Peyer's patch (tissue), 4 donors: ENCODE results near the gene CCDC88C. TPM values are rescaled to one million over a fixed set of nuclear protein-coding genes. Genes with fewer than 3 reads are reported as not detected.
"Not testable (repeated sequence)": the region's sequence is repeated elsewhere in the genome, so short reads cannot be mapped to it uniquely, and the experiment has no call there.

Source experiments
- DNase-seq, 3 donors: peaks; one replicate each; pipeline ENCODE4 v3.0.0-alpha.2; 2017 to 2019
- H3K27ac ChIP-seq, 4 donors: fragments of 200-600 bp; sonication (generic); one replicate each; pipeline ENCODE4 v1.5.1; 2016 to 2019
- H3K27me3 ChIP-seq, 2 donors: fragments of 200-600 bp; sonication (generic); one replicate each; pipeline ENCODE4 v1.5.1; 2019
- H3K36me3 ChIP-seq, 3 donors: fragments of 200-600 bp; sonication (generic); one replicate each; pipeline ENCODE4 v1.5.1; 2016 to 2019
- H3K4me1 ChIP-seq, 4 donors: fragments of 200-600 bp; sonication (generic); one replicate each; pipeline ENCODE4 v1.5.1; 2016 to 2019
- H3K4me3 ChIP-seq, 4 donors: fragments of 200-600 bp; sonication (generic); 1 replicate in 3 of 4; 2 replicates in 1 of 4; pipeline ENCODE4 v1.5.1; 2016 to 2019; ENCODE audit warnings: mild to moderate bottlenecking in 1 of 4
- H3K9me3 ChIP-seq, 4 donors: fragments of 200-600 bp; sonication (generic); one replicate each; pipeline ENCODE4 v1.5.1; 2016 to 2019; ENCODE audit warnings: mild to moderate bottlenecking in 1 of 4
- CTCF ChIP-seq, 6 experiments: fragments of 450-650 bp in 4 of 6; fragments of 200-600 bp in 2 of 6; sonication (generic) in 1 of 6; IDR thresholded peaks; one replicate each; pipeline ENCODE4 v1.5.1; 2017 to 2019; ENCODE audit warnings: antibody characterized with exemption in 6 of 6, mild to moderate bottlenecking in 3 of 6, moderate library complexity in 1 of 6
- POLR2A ChIP-seq, 2 donors: fragments of 450-650 bp; IDR thresholded peaks; one replicate each; pipeline ENCODE4 v1.5.1; 2017; ENCODE audit warnings: antibody characterized with exemption in 2 of 2, mild to moderate bottlenecking in 2 of 2, moderate library complexity in 2 of 2
- total RNA-seq, 4 donors: library from RNA; depleted of rRNA; stranded (reverse); fragments of >200 nt; gene quantifications; one replicate each; pipeline ENCODE4 v1.1.0, GENCODE V29; 2016

Gene CCDC88C
- total RNA-seq, 4 donors from 2014 or later = 18.9 to 189 (median 77.2) TPM

GRCh38 chr14:91267965-91268437 is 149.6 kb downstream of the CCDC88C start:
- no peak for DNase-seq
- TF ChIP-seq POLR2A (IDR thresholded peaks at IDR 0.05) (no peak), CTCF (IDR thresholded peaks at IDR 0.05) (no peak)
- peaks cover 0 to 27% (median 6%) of the 10 kb centered on the region in 4 donors for H3K4me1 ChIP-seq

DNA sequence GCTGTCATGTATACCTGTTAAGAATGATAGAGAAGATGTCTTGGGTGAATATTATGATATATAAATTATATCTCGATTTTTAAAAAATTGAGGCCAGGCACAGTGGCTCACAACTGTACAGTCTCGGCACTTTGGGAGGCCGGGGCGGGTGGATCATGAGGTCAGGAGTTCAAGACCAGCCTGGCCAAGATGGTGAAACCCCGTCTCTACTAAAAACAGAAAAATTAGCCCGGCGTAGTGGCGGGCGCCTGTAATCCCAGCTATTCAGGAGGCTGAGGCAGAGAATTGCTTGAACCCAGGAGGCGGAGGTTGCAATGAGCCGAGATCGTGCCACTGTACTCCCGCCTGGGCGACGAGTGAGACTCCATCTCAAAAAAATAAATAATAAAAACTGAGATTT is 151.3 kb downstream of the CCDC88C start:
- not testable (repeated sequence) for H3K27me3 ChIP-seq, H3K36me3 ChIP-seq, DNase-seq, H3K27ac ChIP-seq, H3K4me3 ChIP-seq, H3K9me3 ChIP-seq
- peaks cover 0 to 27% (median 6%) of the 10 kb centered on the region in 4 donors for H3K4me1 ChIP-seq

More at GRCh38 chr14:91267965-91268437, 149.6 kb downstream of the CCDC88C start:
- no peak overlapping the region for H3K4me3 ChIP-seq
- H3K36me3 ChIP-seq = peaks cover 0 to 12% (median 0%) of the 10 kb centered on the region in 3 donors
- H3K27ac ChIP-seq = no peak overlapping the region
- H3K9me3 ChIP-seq = no peaks in the 10 kb centered on the region
- H3K27me3 ChIP-seq = no peaks in the 10 kb centered on the region

DNA sequence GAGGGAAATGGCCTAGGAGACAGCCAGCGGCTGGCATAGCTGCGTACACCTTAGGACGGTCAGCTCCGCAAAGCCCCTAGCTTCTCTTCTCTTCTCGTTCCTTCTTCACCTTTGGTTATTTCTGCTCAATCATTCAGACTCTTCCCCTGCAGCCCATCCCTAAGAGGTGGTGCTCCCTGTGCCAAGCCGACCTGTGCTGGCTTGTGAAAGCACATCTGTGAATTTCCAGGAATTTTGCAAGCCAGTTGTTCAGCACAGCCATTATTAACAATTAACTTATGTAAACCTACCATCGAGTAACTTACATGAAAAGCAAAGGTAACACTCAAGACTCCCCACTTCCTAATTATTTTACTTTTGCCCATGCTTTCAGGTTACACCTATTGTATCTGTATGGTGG is 152.2 kb downstream of the CCDC88C start:
- TF ChIP-seq POLR2A (IDR thresholded peaks at IDR 0.05) (no peak), CTCF (IDR thresholded peaks at IDR 0.05) (no peak)
- H3K4me3 ChIP-seq = no peak overlapping the region
- H3K27me3 ChIP-seq = no peaks in the 10 kb centered on the region
- H3K9me3 ChIP-seq = no peaks in the 10 kb centered on the region
- H3K36me3 ChIP-seq = no peaks in the 10 kb centered on the region
- peaks cover 0 to 27% (median 6%) of the 10 kb centered on the region in 4 donors for H3K4me1 ChIP-seq
- no peak for DNase-seq
- no peak overlapping the region for H3K27ac ChIP-seq

GRCh38 chr14:91264151-91265150 is 153.2 kb downstream of the CCDC88C start:
- peak overlapping the region; percentile 29 to 60 (median 45) for H3K4me3 ChIP-seq

GRCh38 chr14:91263329-91263728 is 154.3 kb downstream of the CCDC88C start:
- Histone ChIP-seq H3K9me3 (no peaks in the 10 kb centered on the region), H3K36me3 (no peaks in the 10 kb centered on the region), H3K27ac (no peak overlapping the region), H3K4me1 (peaks cover 0 to 21% (median 6%) of the 10 kb centered on the region in 4 donors), H3K4me3 (no peak overlapping the region), H3K27me3 (no peaks in the 10 kb centered on the region)
- TF ChIP-seq POLR2A (IDR thresholded peaks at IDR 0.05) (no peak), CTCF (IDR thresholded peaks at IDR 0.05) (no peak)
- DNase-seq = no peak

More at GRCh38 chr14:91264151-91265150, 153.2 kb downstream of the CCDC88C start:
- no peaks in the 10 kb centered on the region for H3K9me3 ChIP-seq
- H3K27ac ChIP-seq = peak overlapping the region in 1 of 4 donors; percentile 31
- no peaks in the 10 kb centered on the region for H3K36me3 ChIP-seq
- peaks cover 0 to 26% (median 6%) of the 10 kb centered on the region in 4 donors for H3K4me1 ChIP-seq
- no peaks in the 10 kb centered on the region for H3K27me3 ChIP-seq
- peak in 1 of 3 donors; percentile 73 for DNase-seq
- no peak for TF ChIP-seq POLR2A (IDR thresholded peaks at IDR 0.05)
- no peak for TF ChIP-seq CTCF (IDR thresholded peaks at IDR 0.05)

- H3K27me3 ChIP-seq = no peaks in the 10 kb centered on the region
- TF ChIP-seq POLR2A (IDR thresholded peaks at IDR 0.05) = no peak
- TF ChIP-seq CTCF (IDR thresholded peaks at IDR 0.05) = no peak
These were observed 155.6 kb downstream of the CCDC88C start for GRCh38 chr14:91261986-91262549.

More at GRCh38 chr14:91261986-91262549, 155.6 kb downstream of the CCDC88C start:
- Histone ChIP-seq H3K4me3 (no peak overlapping the region), H3K27ac (no peak overlapping the region), H3K9me3 (no peaks in the 10 kb centered on the region), H3K4me1 (peaks cover 0 to 26% (median 6%) of the 10 kb centered on the region in 4 donors), H3K36me3 (no peaks in the 10 kb centered on the region)
- no peak for DNase-seq
